ENCODE measurements around the gene CHSY3.

DNA sequence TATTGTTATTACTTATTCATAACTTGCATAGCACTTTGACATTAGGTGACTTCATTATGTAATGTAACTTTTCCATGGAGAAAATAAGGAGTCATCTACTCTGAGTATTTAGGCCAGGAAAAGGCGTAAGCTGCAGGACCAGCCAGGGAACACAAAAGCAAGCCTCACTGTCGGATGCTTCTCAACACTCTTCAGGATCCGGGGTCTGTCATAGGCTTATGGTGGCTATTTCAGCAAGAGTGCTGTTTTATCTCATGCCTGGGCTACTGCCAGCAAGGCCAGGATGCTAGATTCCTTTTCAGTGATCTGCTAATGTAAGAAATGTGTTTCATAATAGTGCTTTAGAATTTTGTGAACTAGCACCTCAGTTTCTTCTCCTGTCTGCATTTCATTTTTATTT lies 162.4 kb downstream of the CHSY3 start:
- TF ChIP-seq CTCF (conservative IDR thresholded peaks at IDR 0.05 in 1 of 2, IDR thresholded peaks at IDR 0.05 in 1 of 2; ENCODE audit: low read depth in 1 of 2, low read length in 2 of 2) (no peak), EZH2 (IDR thresholded peaks at IDR 0.05; ENCODE audit: low read length, missing control alignments) (no peak)

All from fibroblast of lung (primary cell).